GM12878 (cell line): ENCODE measurements around the gene TSPAN11.

Experiments
- BCL11A ChIP-seq: IDR thresholded peaks from 2 replicates; pipeline ENCODE4 v1.6.1; 2011; ENCODE audit warnings: low read depth, low read length
- EP300 ChIP-seq, 2 experiments: fragments of 150-350 bp in 1 of 2; IDR thresholded peaks; 2 replicates each; pipeline ENCODE4 v1.6.1; 2011 to 2012; ENCODE audit warnings: low read depth in 2 of 2, low read length in 2 of 2, borderline replicate concordance in 1 of 2, improper control_type of control experiment in 1 of 2, inconsistent platforms in 1 of 2; ENCODE audit not compliant: control insufficient read depth in 1 of 2
- FOS ChIP-seq: IDR thresholded peaks from 3 replicates; pipeline ENCODE4 v1.6.1; 2011; ENCODE audit warnings: borderline replicate concordance; ENCODE audit not compliant: insufficient read length; ENCODE audit errors: extremely low read depth
- NRF1 ChIP-seq: conservative IDR thresholded peaks from 2 replicates; pipeline ENCODE4 v1.6.1; 2011; ENCODE audit warnings: mild to moderate bottlenecking, low read depth, low read length, improper control_type of control experiment
- POLR2A ChIP-seq: IDR thresholded peaks from 2 replicates; pipeline ENCODE4 v1.6.1; 2011; ENCODE audit warnings: low read depth, mild to moderate bottlenecking, low read length
- POLR2AphosphoS2 ChIP-seq: IDR thresholded peaks from 2 replicates; pipeline ENCODE4 v1.6.1; 2011; ENCODE audit warnings: low read depth, mild to moderate bottlenecking, low read length, improper control_type of control experiment, moderate library complexity
- POLR2AphosphoS5 ChIP-seq: IDR thresholded peaks from 2 replicates; pipeline ENCODE4 v1.6.1; 2011; ENCODE audit warnings: mild to moderate bottlenecking, low read length, inconsistent platforms
- RAD21 ChIP-seq: IDR thresholded peaks from 2 replicates; pipeline ENCODE4 v1.6.1; 2011; ENCODE audit warnings: mild to moderate bottlenecking, low read depth, low read length, moderate library complexity; ENCODE audit not compliant: insufficient read depth
- SIN3A ChIP-seq: IDR thresholded peaks from 2 replicates; pipeline ENCODE4 v1.6.1; 2012; ENCODE audit warnings: low read depth, low read length, improper control_type of control experiment
- SMC3 ChIP-seq: IDR thresholded peaks from 2 replicates; pipeline ENCODE4 v1.6.1; 2011; ENCODE audit warnings: low read length, improper control_type of control experiment, borderline replicate concordance
- TCF12 ChIP-seq: IDR thresholded peaks from 2 replicates; pipeline ENCODE4 v1.6.1; 2011; ENCODE audit warnings: low read depth, mild to moderate bottlenecking, low read length
- ZNF24 ChIP-seq: fragments of 450-650 bp; IDR thresholded peaks from 2 replicates; pipeline ENCODE4 v1.6.1; 2017; ENCODE audit warnings: antibody characterized with exemption, mild to moderate bottlenecking
- TF ChIP-seq, protein P1 (sequence below), 3 experiments: IDR thresholded peaks in 2 of 3; conservative IDR thresholded peaks in 1 of 3; 2 replicates each; pipeline ENCODE4 v1.5.1; 2011; ENCODE audit warnings: low read depth in 3 of 3, low read length in 3 of 3, mild to moderate bottlenecking in 3 of 3, control low read depth in 2 of 3, moderate library complexity in 2 of 3, inconsistent platforms in 1 of 3, mixed read lengths in 1 of 3; ENCODE audit not compliant: control insufficient read depth in 2 of 3, insufficient read depth in 1 of 3; ENCODE audit errors: extremely low read depth in 1 of 3
- TF ChIP-seq, protein P2 (sequence below): IDR thresholded peaks from 2 replicates; pipeline ENCODE4 v1.6.1; 2012; ENCODE audit warnings: low read depth, low read length, improper control_type of control experiment

- TF ChIP-seq FOS = no peak
- TF ChIP-seq, protein P1, sequence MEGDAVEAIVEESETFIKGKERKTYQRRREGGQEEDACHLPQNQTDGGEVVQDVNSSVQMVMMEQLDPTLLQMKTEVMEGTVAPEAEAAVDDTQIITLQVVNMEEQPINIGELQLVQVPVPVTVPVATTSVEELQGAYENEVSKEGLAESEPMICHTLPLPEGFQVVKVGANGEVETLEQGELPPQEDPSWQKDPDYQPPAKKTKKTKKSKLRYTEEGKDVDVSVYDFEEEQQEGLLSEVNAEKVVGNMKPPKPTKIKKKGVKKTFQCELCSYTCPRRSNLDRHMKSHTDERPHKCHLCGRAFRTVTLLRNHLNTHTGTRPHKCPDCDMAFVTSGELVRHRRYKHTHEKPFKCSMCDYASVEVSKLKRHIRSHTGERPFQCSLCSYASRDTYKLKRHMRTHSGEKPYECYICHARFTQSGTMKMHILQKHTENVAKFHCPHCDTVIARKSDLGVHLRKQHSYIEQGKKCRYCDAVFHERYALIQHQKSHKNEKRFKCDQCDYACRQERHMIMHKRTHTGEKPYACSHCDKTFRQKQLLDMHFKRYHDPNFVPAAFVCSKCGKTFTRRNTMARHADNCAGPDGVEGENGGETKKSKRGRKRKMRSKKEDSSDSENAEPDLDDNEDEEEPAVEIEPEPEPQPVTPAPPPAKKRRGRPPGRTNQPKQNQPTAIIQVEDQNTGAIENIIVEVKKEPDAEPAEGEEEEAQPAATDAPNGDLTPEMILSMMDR (IDR thresholded peaks at IDR 0.05 in 2 of 3, conservative IDR thresholded peaks at IDR 0.05 in 1 of 3; ENCODE audit: control insufficient read depth in 2 of 3, extremely low read depth in 1 of 3, insufficient read depth in 1 of 3, low read depth in 3 of 3, low read length in 3 of 3) = no peak
- TF ChIP-seq SIN3A = no peak
- no peak for TF ChIP-seq BCL11A
- no peak for TF ChIP-seq POLR2A
- no peak for TF ChIP-seq RAD21
- TF ChIP-seq NRF1 = no peak
- TF ChIP-seq TCF12 = no peak
- TF ChIP-seq POLR2AphosphoS5 = no peak
- TF ChIP-seq EP300 (IDR thresholded peaks at IDR 0.05; ENCODE audit: borderline replicate concordance in 1 of 2, control insufficient read depth in 1 of 2, low read depth in 2 of 2, low read length in 2 of 2) = no peak
- TF ChIP-seq, protein P2, sequence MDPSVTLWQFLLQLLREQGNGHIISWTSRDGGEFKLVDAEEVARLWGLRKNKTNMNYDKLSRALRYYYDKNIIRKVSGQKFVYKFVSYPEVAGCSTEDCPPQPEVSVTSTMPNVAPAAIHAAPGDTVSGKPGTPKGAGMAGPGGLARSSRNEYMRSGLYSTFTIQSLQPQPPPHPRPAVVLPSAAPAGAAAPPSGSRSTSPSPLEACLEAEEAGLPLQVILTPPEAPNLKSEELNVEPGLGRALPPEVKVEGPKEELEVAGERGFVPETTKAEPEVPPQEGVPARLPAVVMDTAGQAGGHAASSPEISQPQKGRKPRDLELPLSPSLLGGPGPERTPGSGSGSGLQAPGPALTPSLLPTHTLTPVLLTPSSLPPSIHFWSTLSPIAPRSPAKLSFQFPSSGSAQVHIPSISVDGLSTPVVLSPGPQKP = no peak
- TF ChIP-seq ZNF24 = no peak
- no peak for TF ChIP-seq SMC3
- TF ChIP-seq POLR2AphosphoS2 = no peak
These were observed 75.8 kb downstream of the TSPAN11 start for GRCh38 chr12:31002361-31002725.
